ENCODE measurements around the gene GPER1. TPM values are rescaled to one million over a fixed set of nuclear protein-coding genes. Genes with fewer than 3 reads are reported as not detected.

The GPER1 gene
- total RNA-seq, 1 donor from 2014 or later: not detected

DNA sequence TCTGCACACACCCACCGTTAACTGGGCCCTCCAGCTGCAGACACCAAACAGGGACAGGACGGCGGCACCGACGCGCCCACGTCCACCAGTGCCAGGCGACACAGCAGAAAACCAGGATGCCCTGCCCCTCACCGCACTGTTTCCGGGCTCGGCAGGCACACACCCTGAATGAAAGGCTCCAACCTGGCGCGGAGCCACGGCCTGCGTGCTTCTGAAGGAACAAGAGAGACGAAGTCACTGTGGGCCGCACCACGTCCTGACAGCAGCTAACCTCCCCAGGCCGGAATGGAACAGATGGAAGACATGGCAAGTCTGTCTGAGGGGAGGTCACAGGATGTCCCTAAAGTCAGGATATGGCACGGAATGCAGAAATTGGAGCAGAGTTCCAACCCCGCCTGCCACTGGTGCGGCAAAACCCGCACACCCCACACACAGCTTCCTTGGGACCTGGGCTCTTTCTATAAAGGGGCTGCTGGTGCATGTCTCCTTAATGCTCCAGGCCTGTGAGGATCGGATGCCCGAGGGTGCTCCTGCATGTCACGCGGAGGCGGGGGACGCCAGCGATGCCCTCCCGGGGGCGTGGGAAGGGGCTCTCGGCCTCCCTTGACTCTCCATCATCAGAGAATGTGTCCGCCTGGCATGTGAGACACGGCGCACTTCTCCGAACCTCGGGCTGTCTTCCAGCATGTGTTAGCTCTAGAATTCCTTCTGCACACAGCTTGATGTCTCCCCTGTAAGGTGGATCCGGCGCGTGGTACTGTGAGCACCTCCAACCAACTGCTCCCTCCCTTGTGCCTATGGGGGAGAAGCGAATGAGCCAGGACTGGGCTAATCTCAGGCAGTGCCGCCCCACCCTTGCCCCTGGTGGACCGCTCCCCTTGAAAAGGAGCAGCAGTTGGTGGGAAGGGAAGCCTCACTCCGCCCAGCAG lies 3.9 kb upstream of the GPER1 start:
- Mint-ChIP-seq H3K4me1 (peaks cover 9% of the 10 kb centered on the region), H3K27me3 (peaks cover 2% of the 10 kb centered on the region), H3K4me3 (no peak overlapping the region), H3K36me3 (ENCODE audit: low read depth) (no peaks in the 10 kb centered on the region), H3K9me3 (no peaks in the 10 kb centered on the region), H3K27ac (no peak overlapping the region)
- intact Hi-C loops (cut with micrococcal nuclease): no loop called here
- no peak for DNase-seq

DNA sequence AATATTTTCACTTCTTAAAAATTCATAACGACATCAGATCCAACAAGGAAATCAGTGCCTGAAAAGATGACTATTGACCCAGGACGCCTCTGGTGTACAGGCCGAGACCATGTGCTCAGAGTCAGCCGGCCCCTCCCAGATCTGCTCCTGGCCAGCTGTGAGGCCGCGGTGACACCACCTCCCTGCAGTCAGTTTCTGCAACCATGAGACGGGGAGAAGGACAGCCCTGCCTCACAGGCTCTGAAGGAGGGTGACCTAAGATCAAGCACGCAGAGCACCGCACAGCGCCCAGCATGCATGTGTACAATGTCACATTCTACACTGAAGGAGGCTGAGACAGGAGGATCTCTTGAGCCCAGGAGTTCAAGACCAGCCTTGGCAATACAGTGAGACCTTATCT lies 2.6 kb upstream of the GPER1 start:
- H3K4me1 Mint-ChIP-seq: peaks cover 9% of the 10 kb centered on the region
- peaks cover 2% of the 10 kb centered on the region for H3K27me3 Mint-ChIP-seq
- no peak overlapping the region for H3K27ac Mint-ChIP-seq
- H3K36me3 Mint-ChIP-seq (ENCODE audit: low read depth): no peaks in the 10 kb centered on the region
- no peaks in the 10 kb centered on the region for H3K9me3 Mint-ChIP-seq
- DNase-seq: no peak
- intact Hi-C loops (cut with micrococcal nuclease): no loop called here
- H3K4me3 Mint-ChIP-seq: no peak overlapping the region

DNA sequence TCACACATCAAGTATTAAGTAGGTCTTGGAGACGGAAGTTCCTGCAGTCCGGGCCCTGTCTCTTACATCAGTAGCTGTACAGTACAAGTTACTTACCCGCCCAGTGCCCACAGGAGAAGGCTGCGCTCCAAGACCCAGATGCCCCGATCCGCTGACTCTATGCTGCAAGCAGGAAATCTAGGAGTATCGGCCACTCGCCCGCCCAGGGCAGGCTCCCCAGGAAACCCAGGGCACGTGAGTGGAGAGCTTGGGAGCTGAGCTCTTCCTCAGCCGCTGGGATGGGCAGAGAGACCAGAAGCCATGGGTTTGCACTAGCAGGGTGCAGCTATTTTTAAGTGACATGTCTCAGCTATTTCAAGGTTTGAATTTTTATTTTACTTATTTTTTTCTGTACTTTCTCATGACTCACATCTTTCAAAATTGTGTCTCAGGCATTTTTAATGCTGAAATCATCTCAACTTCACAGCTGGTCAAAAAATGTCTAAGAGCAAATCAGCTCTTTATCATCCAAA lies 1.9 kb upstream of the GPER1 start:
- peaks cover 9% of the 10 kb centered on the region for H3K4me1 Mint-ChIP-seq
- H3K27ac Mint-ChIP-seq: no peak overlapping the region
- intact Hi-C loops (cut with micrococcal nuclease): loop anchor here (1.0 kb wide), 1 partner anchor 52 kb away; a partner anchor contains a TSS
- H3K36me3 Mint-ChIP-seq (ENCODE audit: low read depth): no peaks in the 10 kb centered on the region
- H3K4me3 Mint-ChIP-seq: no peak overlapping the region
- no peaks in the 10 kb centered on the region for H3K9me3 Mint-ChIP-seq
- DNase-seq: no peak
- peaks cover 2% of the 10 kb centered on the region for H3K27me3 Mint-ChIP-seq

DNA sequence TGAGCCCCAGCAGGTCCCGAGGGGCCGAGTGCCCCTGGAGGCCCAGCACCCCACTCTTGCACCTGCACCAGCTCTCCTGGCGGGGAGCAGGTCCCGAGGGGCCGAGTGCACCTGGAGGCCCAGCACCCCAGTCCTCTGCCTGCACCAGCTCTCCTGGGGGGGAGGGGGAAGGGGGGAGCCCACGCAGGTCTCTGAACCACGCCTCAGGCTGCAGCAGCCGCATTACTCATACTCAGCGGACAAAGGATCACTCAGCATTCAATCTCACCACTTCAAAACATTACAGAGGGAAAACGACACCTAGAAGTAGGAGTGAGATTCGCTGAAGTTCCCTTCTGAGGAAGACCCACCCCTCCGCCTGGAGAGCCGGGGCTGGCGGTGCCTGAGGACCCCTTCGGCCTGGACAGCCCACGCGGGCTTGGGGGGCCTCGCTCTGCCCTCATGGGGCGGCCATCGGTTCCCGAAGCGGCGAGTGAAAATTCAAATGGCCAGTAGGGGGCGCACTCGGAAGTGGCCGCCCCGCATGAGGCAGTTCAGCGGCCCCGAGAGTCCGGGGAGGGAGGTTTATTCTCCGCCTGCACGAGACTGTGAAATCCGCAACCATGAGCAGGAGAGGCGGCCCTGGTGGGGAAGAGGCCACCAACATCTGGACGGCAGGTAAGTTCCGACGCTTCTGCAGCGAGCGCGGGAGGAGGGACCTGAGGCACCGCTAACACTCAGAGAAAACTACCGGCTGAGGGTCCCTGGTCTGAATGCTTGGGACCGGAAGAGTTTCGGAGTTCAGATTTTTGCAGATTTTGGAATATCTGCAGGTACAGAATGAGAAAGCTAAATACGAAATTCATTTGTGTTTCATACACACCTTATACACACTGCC lies 1.1 kb upstream of the GPER1 start:
- Mint-ChIP-seq H3K4me1 (peaks cover 9% of the 10 kb centered on the region), H3K27ac (peak overlapping the region; percentile 11), H3K4me3 (peak overlapping the region; percentile 79), H3K36me3 (ENCODE audit: low read depth) (no peaks in the 10 kb centered on the region), H3K9me3 (no peaks in the 10 kb centered on the region), H3K27me3 (peaks cover 2% of the 10 kb centered on the region)
- intact Hi-C loops (cut with micrococcal nuclease): loop anchor here (1.0 kb wide), 2 partner anchors 51 to 89 kb away; a partner anchor contains a TSS
- peak; percentile 93 for DNase-seq

DNA sequence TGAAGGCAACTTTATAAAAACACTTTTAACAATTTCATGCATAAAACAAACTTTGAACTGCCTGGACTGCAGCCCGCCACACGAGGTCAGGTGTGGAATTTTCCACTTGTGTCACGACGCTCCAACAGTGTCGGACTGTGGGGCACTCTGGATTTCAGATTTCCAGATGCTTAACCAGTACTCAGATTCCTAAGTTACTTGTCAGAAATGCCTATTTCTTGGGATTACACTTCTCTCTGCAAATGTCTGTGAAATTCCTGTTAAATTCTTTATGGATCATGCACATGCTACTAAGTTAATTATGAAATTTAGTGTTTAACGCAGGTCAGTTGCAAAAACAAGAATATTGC lies 473 bp upstream of the GPER1 start:
- Mint-ChIP-seq H3K9me3 (no peaks in the 10 kb centered on the region), H3K4me3 (peak overlapping the region; percentile 79)

DNA sequence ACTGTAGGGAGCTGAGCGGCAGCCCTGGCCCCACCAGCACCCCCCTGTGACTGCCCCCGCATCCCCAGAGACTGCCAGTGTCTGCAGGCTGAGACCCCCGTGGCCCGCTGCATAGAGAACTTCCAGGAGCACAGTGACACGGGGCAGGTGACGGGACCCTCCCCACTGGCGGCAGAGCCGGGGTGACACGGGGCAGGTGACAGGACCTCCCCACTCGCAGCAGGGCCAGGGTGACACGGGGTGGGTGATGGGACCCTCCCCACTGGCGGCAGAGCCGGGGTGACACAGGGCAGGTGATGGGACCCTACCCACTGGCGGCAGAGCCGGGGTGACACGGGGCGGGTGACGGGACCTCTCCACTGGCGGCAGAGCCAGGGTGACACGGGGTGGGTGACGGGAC lies 2.3 kb downstream of the GPER1 start:
- Mint-ChIP-seq H3K36me3 (ENCODE audit: low read depth) (no peaks in the 10 kb centered on the region), H3K27ac (no peak overlapping the region), H3K4me1 (peaks cover 9% of the 10 kb centered on the region), H3K4me3 (no peak overlapping the region), H3K27me3 (peaks cover 2% of the 10 kb centered on the region), H3K9me3 (no peaks in the 10 kb centered on the region)
- DNase-seq: no peak
- intact Hi-C loops (cut with micrococcal nuclease): no loop called here

More for the DNA sequence above, 473 bp upstream of the GPER1 start:
- Mint-ChIP-seq H3K27me3 (peaks cover 2% of the 10 kb centered on the region), H3K4me1 (peaks cover 9% of the 10 kb centered on the region), H3K27ac (no peak overlapping the region), H3K36me3 (ENCODE audit: low read depth) (no peaks in the 10 kb centered on the region)
- intact Hi-C loops (cut with micrococcal nuclease): loop anchor here (1.0 kb wide), 1 partner anchor 89 kb away; no protein-coding TSS in a partner anchor
- DNase-seq: no peak

DNA sequence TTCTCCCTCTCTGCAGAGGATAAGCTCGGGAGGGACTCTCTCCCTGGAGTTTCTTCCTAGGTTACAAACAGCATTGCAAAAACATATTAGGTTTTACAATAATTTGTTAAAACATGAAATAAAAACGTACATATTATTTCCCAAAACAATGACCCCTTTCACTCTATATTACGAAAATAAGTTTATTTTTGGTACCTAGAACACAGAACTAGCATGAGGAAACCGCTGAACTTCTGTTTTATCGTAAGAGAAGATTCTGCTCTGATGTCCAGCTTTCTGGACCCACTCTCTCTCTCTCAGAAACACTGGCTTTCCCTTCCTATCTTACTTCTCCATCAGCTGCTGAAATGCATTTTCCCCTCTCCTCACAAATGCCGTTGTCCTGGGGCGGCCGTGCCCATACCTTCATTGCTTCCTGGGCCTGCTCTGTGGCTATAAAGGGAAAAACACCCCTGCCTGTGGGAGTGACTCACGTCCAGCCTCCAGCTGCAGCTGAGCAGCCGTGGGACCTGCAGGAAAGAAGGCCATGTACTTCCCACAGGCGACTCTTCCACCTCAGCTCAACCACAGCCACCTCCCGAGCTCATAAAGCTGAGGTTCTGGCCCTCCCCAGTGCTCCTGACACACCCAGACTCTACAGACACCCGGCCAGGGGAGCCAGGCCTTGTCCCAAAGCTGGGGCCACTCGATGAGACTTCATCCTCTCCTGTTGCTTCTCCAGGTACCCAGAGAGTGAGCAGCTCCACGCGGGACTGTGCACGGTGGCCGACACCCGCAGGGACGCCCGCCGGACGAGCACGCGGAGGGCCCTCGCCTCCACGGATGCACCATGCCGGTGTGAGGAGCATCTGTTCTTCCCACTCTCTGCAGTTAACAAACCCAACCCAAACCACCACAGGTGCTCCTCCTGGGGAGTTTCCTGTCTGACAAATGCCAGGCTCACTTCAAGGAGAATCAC lies 3.1 kb downstream of the GPER1 start:
- no peak overlapping the region for H3K27ac Mint-ChIP-seq

DNA sequence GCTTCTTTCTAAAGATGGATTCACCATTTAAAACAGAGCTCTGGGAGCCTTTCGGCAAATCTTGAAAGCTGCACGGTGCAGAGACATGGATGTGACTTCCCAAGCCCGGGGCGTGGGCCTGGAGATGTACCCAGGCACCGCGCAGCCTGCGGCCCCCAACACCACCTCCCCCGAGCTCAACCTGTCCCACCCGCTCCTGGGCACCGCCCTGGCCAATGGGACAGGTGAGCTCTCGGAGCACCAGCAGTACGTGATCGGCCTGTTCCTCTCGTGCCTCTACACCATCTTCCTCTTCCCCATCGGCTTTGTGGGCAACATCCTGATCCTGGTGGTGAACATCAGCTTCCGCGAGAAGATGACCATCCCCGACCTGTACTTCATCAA lies 3.7 kb downstream of the GPER1 start:
- Mint-ChIP-seq H3K9me3 (no peaks in the 10 kb centered on the region), H3K36me3 (ENCODE audit: low read depth) (no peaks in the 10 kb centered on the region), H3K4me1 (peaks cover 7% of the 10 kb centered on the region), H3K4me3 (no peak overlapping the region), H3K27me3 (peaks cover 2% of the 10 kb centered on the region), H3K27ac (no peak overlapping the region)
- intact Hi-C loops (cut with micrococcal nuclease): no loop called here
- no peak for DNase-seq

More for the DNA sequence above, 3.1 kb downstream of the GPER1 start:
- DNase-seq: no peak
- H3K9me3 Mint-ChIP-seq: no peaks in the 10 kb centered on the region
- H3K36me3 Mint-ChIP-seq (ENCODE audit: low read depth): no peaks in the 10 kb centered on the region
- intact Hi-C loops (cut with micrococcal nuclease): no loop called here
- no peak overlapping the region for H3K4me3 Mint-ChIP-seq
- peaks cover 2% of the 10 kb centered on the region for H3K27me3 Mint-ChIP-seq
- H3K4me1 Mint-ChIP-seq: peaks cover 9% of the 10 kb centered on the region

DNA sequence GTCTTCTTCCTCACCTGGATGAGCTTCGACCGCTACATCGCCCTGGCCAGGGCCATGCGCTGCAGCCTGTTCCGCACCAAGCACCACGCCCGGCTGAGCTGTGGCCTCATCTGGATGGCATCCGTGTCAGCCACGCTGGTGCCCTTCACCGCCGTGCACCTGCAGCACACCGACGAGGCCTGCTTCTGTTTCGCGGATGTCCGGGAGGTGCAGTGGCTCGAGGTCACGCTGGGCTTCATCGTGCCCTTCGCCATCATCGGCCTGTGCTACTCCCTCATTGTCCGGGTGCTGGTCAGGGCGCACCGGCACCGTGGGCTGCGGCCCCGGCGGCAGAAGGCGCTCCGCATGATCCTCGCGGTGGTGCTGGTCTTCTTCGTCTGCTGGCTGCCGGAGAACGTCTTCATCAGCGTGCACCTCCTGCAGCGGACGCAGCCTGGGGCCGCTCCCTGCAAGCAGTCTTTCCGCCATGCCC lies 4.3 kb downstream of the GPER1 start:
- Mint-ChIP-seq H3K4me1 (peaks cover 3% of the 10 kb centered on the region), H3K4me3 (no peak overlapping the region), H3K27ac (no peak overlapping the region), H3K27me3 (no peaks in the 10 kb centered on the region), H3K36me3 (ENCODE audit: low read depth) (no peaks in the 10 kb centered on the region), H3K9me3 (no peaks in the 10 kb centered on the region)
- intact Hi-C loops (cut with micrococcal nuclease): no loop called here
- DNase-seq: no peak

DNA sequence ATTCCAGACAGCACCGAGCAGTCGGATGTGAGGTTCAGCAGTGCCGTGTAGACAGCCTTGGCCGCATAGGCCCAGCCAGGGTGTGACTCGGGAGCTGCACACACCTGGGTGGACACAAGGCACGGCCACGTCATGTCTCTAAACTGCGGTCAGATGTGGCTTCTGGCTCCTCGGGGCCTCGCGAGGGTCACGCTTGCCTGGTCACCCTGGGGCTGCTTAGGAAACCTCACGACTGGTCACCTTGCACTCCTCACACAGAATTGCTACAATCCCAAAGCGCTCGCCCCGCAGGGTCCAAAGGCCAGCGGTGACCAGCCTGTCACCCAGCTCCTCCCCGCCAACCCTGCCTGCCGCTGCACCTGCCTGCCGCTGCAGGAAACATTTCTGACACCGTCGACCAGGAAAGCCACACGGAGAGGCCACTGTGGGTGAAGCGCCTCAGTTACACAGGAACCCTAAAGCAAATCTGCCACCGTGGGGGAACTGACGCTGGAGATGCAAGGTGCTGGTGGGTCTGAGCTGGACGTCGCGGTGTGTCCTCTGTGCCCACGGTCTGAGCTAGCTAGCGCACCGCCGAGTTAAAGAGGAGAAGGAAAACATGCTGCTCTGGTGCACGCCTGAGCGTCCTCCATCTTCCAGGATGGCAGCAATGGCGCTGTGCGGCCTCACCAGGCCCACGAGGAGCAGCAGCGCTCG lies 5.0 kb downstream of the GPER1 start:
- intact Hi-C loops (cut with micrococcal nuclease): no loop called here
- DNase-seq: no peak
- no peaks in the 10 kb centered on the region for H3K9me3 Mint-ChIP-seq
- H3K4me3 Mint-ChIP-seq: no peak overlapping the region
- H3K27me3 Mint-ChIP-seq: no peaks in the 10 kb centered on the region
- H3K27ac Mint-ChIP-seq: no peak overlapping the region
- H3K36me3 Mint-ChIP-seq (ENCODE audit: low read depth): no peaks in the 10 kb centered on the region
- no peaks in the 10 kb centered on the region for H3K4me1 Mint-ChIP-seq

DNA sequence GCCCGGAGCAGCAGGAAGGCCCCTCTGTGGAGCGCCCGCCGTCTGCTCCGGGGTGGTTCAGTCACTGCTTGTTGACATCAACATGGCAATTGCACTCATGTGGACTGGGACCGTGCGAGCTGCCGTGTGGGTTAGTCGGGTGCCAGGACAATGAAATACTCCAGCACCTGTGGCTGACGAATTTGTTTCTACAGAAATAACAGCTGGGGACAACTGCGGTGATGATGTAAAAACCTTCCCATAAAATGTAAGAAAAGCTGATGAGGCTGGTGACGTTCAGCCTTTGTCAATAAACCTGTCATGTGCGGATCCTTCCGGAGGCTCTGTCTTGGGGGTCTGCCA lies 5.6 kb downstream of the GPER1 start:
- DNase-seq: no peak
- no peak overlapping the region for H3K4me3 Mint-ChIP-seq
- no peak overlapping the region for H3K27ac Mint-ChIP-seq
- H3K4me1 Mint-ChIP-seq: no peaks in the 10 kb centered on the region
- H3K27me3 Mint-ChIP-seq: no peaks in the 10 kb centered on the region
- H3K36me3 Mint-ChIP-seq (ENCODE audit: low read depth): no peaks in the 10 kb centered on the region
- intact Hi-C loops (cut with micrococcal nuclease): no loop called here
- H3K9me3 Mint-ChIP-seq: no peaks in the 10 kb centered on the region

DNA sequence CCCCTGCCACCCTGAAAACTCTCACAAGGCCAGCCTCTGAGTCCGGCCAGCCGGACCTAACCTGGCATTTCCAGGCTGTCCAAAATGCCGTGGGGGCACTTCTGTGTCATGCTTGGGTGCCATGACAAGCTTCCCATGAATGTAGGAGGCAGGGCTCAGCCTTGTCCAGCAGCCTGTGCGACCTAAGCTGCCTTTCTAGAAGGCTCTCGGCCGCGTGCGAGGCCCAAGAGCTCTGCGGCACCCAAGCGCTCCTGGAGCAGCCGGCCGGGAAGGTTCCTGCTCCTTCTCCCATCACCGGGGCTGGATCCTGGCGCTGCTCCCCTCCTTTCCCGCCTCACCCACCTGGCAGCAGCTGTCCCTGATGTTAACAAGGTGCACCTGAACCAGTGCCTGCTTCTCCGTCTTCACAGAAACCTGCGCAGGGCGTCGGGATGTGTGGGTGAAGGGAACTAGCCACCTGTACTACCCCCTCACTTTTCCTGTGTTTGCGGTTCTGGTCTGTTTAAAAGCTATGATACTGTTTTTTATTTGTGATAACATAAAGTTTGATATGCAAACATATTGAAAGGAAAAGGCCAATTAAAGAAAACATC lies 6.1 kb downstream of the GPER1 start:
- no peak overlapping the region for H3K4me3 Mint-ChIP-seq
- DNase-seq: no peak
- no peak overlapping the region for H3K27ac Mint-ChIP-seq
- intact Hi-C loops (cut with micrococcal nuclease): no loop called here
- H3K27me3 Mint-ChIP-seq: no peaks in the 10 kb centered on the region
- H3K4me1 Mint-ChIP-seq: no peaks in the 10 kb centered on the region
- H3K36me3 Mint-ChIP-seq (ENCODE audit: low read depth): no peaks in the 10 kb centered on the region
- no peaks in the 10 kb centered on the region for H3K9me3 Mint-ChIP-seq
